ENCODE measurements around the gene CFLAR.

Gene CFLAR

GRCh38 chr2:201154615-201155399 is 38.8 kb downstream of the CFLAR start:
- no peak for DNase-seq (ENCODE audit: low read depth)
- no peak for TF ChIP-seq CTCF (conservative IDR thresholded peaks at IDR 0.05; ENCODE audit: low read depth, low read length)
- H3K4me3 ChIP-seq (ENCODE audit: low read length), result no peak overlapping the region

- H3K4me3 ChIP-seq (ENCODE audit: low read length), result no peak overlapping the region
- no peak for DNase-seq (ENCODE audit: low read depth)
- no peak for TF ChIP-seq CTCF (conservative IDR thresholded peaks at IDR 0.05; ENCODE audit: low read depth, low read length)
Observed at GRCh38 chr2:201156036-201156435, 40.1 kb downstream of the CFLAR start.

GRCh38 chr2:201156640-201157039 is 40.7 kb downstream of the CFLAR start:
- no peak for TF ChIP-seq CTCF (conservative IDR thresholded peaks at IDR 0.05; ENCODE audit: low read depth, low read length)
- no peak for DNase-seq (ENCODE audit: low read depth)
- H3K4me3 ChIP-seq (ENCODE audit: low read length), result no peak overlapping the region

- TF ChIP-seq CTCF (conservative IDR thresholded peaks at IDR 0.05; ENCODE audit: low read depth, low read length), result no peak
- no peak overlapping the region for H3K4me3 ChIP-seq (ENCODE audit: low read length)
- DNase-seq (ENCODE audit: low read depth), result no peak
Observed at GRCh38 chr2:201157694-201158093, 41.7 kb downstream of the CFLAR start.

GRCh38 chr2:201158111-201158929 is 42.4 kb downstream of the CFLAR start:
- TF ChIP-seq CTCF (conservative IDR thresholded peaks at IDR 0.05; ENCODE audit: low read depth, low read length), result peak; percentile 80
- no peak overlapping the region for H3K4me3 ChIP-seq (ENCODE audit: low read length)
- DNase-seq (ENCODE audit: low read depth), result peak; percentile 62

GRCh38 chr2:201164166-201164565 is 48.2 kb downstream of the CFLAR start:
- H3K4me3 ChIP-seq (ENCODE audit: low read length), result no peak overlapping the region
- no peak for TF ChIP-seq CTCF (conservative IDR thresholded peaks at IDR 0.05; ENCODE audit: low read depth, low read length)
- DNase-seq (ENCODE audit: low read depth), result no peak

Data from retinal pigment epithelial cell (primary cell).